WTC11 (cell line): ENCODE results near the gene TPBGL. TPM values are rescaled to one million over a fixed set of nuclear protein-coding genes. Genes with fewer than 3 reads are reported as not detected.

Source experiments
- ATAC-seq: fragments of 200-7000 bp; cut with Tn5 transposase; 2 replicates; pipeline ENCODE4 v1.10.0; 2021; ENCODE audit warnings: mild to moderate bottlenecking, moderate library complexity
- CTCF ChIA-PET: fragments of 300-600 bp; sonication (Branson Sonifier 250); formaldehyde crosslinking; loops from one replicate; lab custom pipeline; 2021; ENCODE audit warnings: antibody characterized with exemption; lab: Charles Lee
- POLR2A ChIA-PET: fragments of 350-600 bp; sonication (Branson Sonifier 250); formaldehyde crosslinking; loops from one replicate; lab custom pipeline; 2021; ENCODE audit warnings: antibody characterized with exemption; lab: Charles Lee
- DNase-seq: peaks from one replicate; pipeline ENCODE4 v3.0.0; 2021; ENCODE audit warnings: low spot score
- H3K27ac Mint-ChIP-seq: 2 replicates; pipeline ENCODE4 v1.8.0; 2021; ENCODE audit warnings: mixed read lengths
- H3K27me3 Mint-ChIP-seq: 2 replicates; pipeline ENCODE4 v1.8.0; 2021; ENCODE audit warnings: low read depth, mild to moderate bottlenecking, moderate library complexity, mixed read lengths
- H3K36me3 Mint-ChIP-seq: 2 replicates; pipeline ENCODE4 v1.8.0; 2021; ENCODE audit warnings: mixed read lengths
- H3K4me1 Mint-ChIP-seq: 2 replicates; pipeline ENCODE4 v1.8.0; 2022; ENCODE audit warnings: mixed read lengths
- H3K4me3 Mint-ChIP-seq: 2 replicates; pipeline ENCODE4 v1.8.0; 2021; ENCODE audit warnings: mild to moderate bottlenecking, moderate library complexity, mixed read lengths
- H3K9me3 Mint-ChIP-seq: 2 replicates; pipeline ENCODE4 v1.8.0; 2021; ENCODE audit warnings: mixed read lengths
- ATF6 ChIP-seq: sonication (generic); formaldehyde crosslinking; IDR thresholded peaks from 2 replicates; pipeline ENCODE4 v1.8.1; 2023; ENCODE audit warnings: mild to moderate bottlenecking, missing genetic modification reagents
- CREB1 ChIP-seq: sonication (generic); formaldehyde crosslinking; IDR thresholded peaks from 2 replicates; pipeline ENCODE4 v1.8.0; 2023; ENCODE audit warnings: mild to moderate bottlenecking, missing genetic modification reagents
- ERG ChIP-seq: fragments of 250-450 bp; sonication (Bioruptor Pico); IDR thresholded peaks from 2 replicates; pipeline ENCODE4 v1.8.0; 2021; ENCODE audit warnings: mild to moderate bottlenecking
- ETV6 ChIP-seq: sonication (generic); formaldehyde crosslinking; IDR thresholded peaks from 2 replicates; pipeline ENCODE4 v1.8.1; 2022; ENCODE audit warnings: mild to moderate bottlenecking, missing genetic modification reagents
- GTF2I ChIP-seq: fragments of 250-450 bp; sonication (Bioruptor Pico); conservative IDR thresholded peaks from 2 replicates; pipeline ENCODE4 v1.4.0; 2021; ENCODE audit warnings: mild to moderate bottlenecking
- NR3C1 ChIP-seq: sonication (generic); formaldehyde crosslinking; conservative IDR thresholded peaks from 2 replicates; pipeline ENCODE4 v1.8.1; 2023; ENCODE audit warnings: low read depth, mild to moderate bottlenecking, missing genetic modification reagents
- RORB ChIP-seq: fragments of 250-450 bp; sonication (Bioruptor Pico); IDR thresholded peaks from 2 replicates; pipeline ENCODE4 v1.9.0; 2021; ENCODE audit warnings: mild to moderate bottlenecking
- TEAD4 ChIP-seq: sonication (generic); formaldehyde crosslinking; IDR thresholded peaks from 2 replicates; pipeline ENCODE4 v1.8.0; 2022; ENCODE audit warnings: mild to moderate bottlenecking, missing genetic modification reagents
- TP53 ChIP-seq: sonication (generic); formaldehyde crosslinking; IDR thresholded peaks from 2 replicates; pipeline ENCODE4 v1.8.1; 2023; ENCODE audit warnings: mild to moderate bottlenecking, missing genetic modification reagents
- ZBTB43 ChIP-seq: sonication (generic); formaldehyde crosslinking; IDR thresholded peaks from 2 replicates; pipeline ENCODE4 v1.8.1; 2023; ENCODE audit warnings: mild to moderate bottlenecking, missing genetic modification reagents
- ZNF425 ChIP-seq: fragments of 250-450 bp; sonication (Bioruptor Pico); conservative IDR thresholded peaks from 2 replicates; pipeline ENCODE4 v1.9.0; 2021; ENCODE audit warnings: mild to moderate bottlenecking
- ZNF671 ChIP-seq: fragments of 250-450 bp; sonication (Bioruptor Pico); IDR thresholded peaks from 2 replicates; pipeline ENCODE4 v1.8.0; 2021; ENCODE audit warnings: mild to moderate bottlenecking
- total RNA-seq: library from RNA; stranded (reverse); gene quantifications from 3 replicates; pipeline ENCODE4 v1.2.3, GENCODE V29; 2021
- TF ChIP-seq, protein P1 (sequence below): sonication (generic); formaldehyde crosslinking; IDR thresholded peaks from 2 replicates; pipeline ENCODE4 v1.8.0; 2022; ENCODE audit warnings: missing genetic modification reagents
- TF ChIP-seq, protein P2 (sequence below): fragments of 250-450 bp; sonication (Bioruptor Pico); IDR thresholded peaks from 2 replicates; pipeline ENCODE4 v2.1.2; 2022; ENCODE audit warnings: mild to moderate bottlenecking, moderate library complexity
- TF ChIP-seq, protein P3 (sequence below): fragments of 250-450 bp; sonication (Bioruptor Pico); IDR thresholded peaks from 2 replicates; pipeline ENCODE4 v1.9.0; 2021; ENCODE audit warnings: mild to moderate bottlenecking, borderline replicate concordance

The TPBGL gene
- total RNA-seq, 1 experiment from 2014 or later: 0.37 TPM

- Mint-ChIP-seq H3K4me3 (no peak overlapping the region), H3K27ac (no peak overlapping the region), H3K4me1 (peaks cover 4% of the 10 kb centered on the region), H3K36me3 (no peaks in the 10 kb centered on the region), H3K27me3 (peaks cover 63% of the 10 kb centered on the region), H3K9me3 (no peaks in the 10 kb centered on the region)
- ChIA-PET POLR2A (no interaction called here), CTCF (interaction anchor here (1.0 to 5.0 kb wide), 4 partner anchors 32 to 102 kb away, joined by 4 to 59 read pairs (median 24); no protein-coding TSS in a partner anchor)
- DNase-seq (no peak), ATAC-seq (no peak)
- TF ChIP-seq, protein P1, sequence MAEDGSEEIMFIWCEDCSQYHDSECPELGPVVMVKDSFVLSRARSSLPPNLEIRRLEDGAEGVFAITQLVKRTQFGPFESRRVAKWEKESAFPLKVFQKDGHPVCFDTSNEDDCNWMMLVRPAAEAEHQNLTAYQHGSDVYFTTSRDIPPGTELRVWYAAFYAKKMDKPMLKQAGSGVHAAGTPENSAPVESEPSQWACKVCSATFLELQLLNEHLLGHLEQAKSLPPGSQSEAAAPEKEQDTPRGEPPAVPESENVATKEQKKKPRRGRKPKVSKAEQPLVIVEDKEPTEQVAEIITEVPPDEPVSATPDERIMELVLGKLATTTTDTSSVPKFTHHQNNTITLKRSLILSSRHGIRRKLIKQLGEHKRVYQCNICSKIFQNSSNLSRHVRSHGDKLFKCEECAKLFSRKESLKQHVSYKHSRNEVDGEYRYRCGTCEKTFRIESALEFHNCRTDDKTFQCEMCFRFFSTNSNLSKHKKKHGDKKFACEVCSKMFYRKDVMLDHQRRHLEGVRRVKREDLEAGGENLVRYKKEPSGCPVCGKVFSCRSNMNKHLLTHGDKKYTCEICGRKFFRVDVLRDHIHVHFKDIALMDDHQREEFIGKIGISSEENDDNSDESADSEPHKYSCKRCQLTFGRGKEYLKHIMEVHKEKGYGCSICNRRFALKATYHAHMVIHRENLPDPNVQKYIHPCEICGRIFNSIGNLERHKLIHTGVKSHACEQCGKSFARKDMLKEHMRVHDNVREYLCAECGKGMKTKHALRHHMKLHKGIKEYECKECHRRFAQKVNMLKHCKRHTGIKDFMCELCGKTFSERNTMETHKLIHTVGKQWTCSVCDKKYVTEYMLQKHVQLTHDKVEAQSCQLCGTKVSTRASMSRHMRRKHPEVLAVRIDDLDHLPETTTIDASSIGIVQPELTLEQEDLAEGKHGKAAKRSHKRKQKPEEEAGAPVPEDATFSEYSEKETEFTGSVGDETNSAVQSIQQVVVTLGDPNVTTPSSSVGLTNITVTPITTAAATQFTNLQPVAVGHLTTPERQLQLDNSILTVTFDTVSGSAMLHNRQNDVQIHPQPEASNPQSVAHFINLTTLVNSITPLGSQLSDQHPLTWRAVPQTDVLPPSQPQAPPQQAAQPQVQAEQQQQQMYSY (CRISPR knock-in tag): no peak
- no peak for TF ChIP-seq ZNF425 (CRISPR knock-in tag)
- no peak for TF ChIP-seq ZBTB43 (CRISPR knock-in tag)
- TF ChIP-seq RORB (CRISPR knock-in tag): no peak
- no peak for TF ChIP-seq CREB1
- no peak for TF ChIP-seq ERG (CRISPR knock-in tag)
- no peak for TF ChIP-seq ETV6 (CRISPR knock-in tag)
- TF ChIP-seq ZNF671 (CRISPR knock-in tag): no peak
- TF ChIP-seq, protein P2, sequence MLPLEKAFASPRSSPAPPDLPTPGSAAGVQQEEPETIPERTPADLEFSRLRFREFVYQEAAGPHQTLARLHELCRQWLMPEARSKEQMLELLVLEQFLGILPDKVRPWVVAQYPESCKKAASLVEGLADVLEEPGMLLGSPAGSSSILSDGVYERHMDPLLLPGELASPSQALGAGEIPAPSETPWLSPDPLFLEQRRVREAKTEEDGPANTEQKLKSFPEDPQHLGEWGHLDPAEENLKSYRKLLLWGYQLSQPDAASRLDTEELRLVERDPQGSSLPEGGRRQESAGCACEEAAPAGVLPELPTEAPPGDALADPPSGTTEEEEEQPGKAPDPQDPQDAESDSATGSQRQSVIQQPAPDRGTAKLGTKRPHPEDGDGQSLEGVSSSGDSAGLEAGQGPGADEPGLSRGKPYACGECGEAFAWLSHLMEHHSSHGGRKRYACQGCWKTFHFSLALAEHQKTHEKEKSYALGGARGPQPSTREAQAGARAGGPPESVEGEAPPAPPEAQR (CRISPR knock-in tag): no peak
- TF ChIP-seq TP53 (CRISPR knock-in tag): no peak
- no peak for TF ChIP-seq ATF6 (CRISPR knock-in tag)
- no peak for TF ChIP-seq NR3C1 (CRISPR knock-in tag)
- TF ChIP-seq GTF2I (CRISPR knock-in tag): no peak
- no peak for TF ChIP-seq TEAD4 (CRISPR knock-in tag)
- TF ChIP-seq, protein P3, sequence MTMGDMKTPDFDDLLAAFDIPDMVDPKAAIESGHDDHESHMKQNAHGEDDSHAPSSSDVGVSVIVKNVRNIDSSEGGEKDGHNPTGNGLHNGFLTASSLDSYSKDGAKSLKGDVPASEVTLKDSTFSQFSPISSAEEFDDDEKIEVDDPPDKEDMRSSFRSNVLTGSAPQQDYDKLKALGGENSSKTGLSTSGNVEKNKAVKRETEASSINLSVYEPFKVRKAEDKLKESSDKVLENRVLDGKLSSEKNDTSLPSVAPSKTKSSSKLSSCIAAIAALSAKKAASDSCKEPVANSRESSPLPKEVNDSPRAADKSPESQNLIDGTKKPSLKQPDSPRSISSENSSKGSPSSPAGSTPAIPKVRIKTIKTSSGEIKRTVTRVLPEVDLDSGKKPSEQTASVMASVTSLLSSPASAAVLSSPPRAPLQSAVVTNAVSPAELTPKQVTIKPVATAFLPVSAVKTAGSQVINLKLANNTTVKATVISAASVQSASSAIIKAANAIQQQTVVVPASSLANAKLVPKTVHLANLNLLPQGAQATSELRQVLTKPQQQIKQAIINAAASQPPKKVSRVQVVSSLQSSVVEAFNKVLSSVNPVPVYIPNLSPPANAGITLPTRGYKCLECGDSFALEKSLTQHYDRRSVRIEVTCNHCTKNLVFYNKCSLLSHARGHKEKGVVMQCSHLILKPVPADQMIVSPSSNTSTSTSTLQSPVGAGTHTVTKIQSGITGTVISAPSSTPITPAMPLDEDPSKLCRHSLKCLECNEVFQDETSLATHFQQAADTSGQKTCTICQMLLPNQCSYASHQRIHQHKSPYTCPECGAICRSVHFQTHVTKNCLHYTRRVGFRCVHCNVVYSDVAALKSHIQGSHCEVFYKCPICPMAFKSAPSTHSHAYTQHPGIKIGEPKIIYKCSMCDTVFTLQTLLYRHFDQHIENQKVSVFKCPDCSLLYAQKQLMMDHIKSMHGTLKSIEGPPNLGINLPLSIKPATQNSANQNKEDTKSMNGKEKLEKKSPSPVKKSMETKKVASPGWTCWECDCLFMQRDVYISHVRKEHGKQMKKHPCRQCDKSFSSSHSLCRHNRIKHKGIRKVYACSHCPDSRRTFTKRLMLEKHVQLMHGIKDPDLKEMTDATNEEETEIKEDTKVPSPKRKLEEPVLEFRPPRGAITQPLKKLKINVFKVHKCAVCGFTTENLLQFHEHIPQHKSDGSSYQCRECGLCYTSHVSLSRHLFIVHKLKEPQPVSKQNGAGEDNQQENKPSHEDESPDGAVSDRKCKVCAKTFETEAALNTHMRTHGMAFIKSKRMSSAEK: no peak
Observed at GRCh38 chr11:75246006-75246670, 5.6 kb downstream of the TPBGL start.
